ENCODE measurements around the gene SEC14L3.

- TF ChIP-seq CTCF (IDR thresholded peaks at IDR 0.05) = no peak
- TF ChIP-seq POLR2A (IDR thresholded peaks at IDR 0.05) = no peak
Measured at GRCh38 chr22:30420347-30421125, 51.3 kb downstream of the SEC14L3 start.

All from ovary (tissue), 3 donors.